GM12878 (cell line): Measurements from ENCODE around the gene ST7. TPM values are rescaled to one million over a fixed set of nuclear protein-coding genes. Genes with fewer than 3 reads are reported as not detected.

Experiments
- ATAC-seq: fragments of 200-7000 bp; cut with Tn5 transposase; 3 replicates; pipeline ENCODE4 v1.9.1; 2020; ENCODE audit warnings: mild to moderate bottlenecking, moderate library complexity
- BruUV-seq: library from RNA; stranded (reverse); fragments of 400-500 nt; replicated peaks from 2 replicates; lab custom pipeline; 2021; lab: Mats Ljungman, UMichigan
- CTCF ChIA-PET: fragments of 300-600 bp; sonication (Branson Sonifier 250); formaldehyde crosslinking; extraction: SDS; loops from one replicate; lab custom pipeline; 2021; ENCODE audit warnings: inconsistent platforms; lab: Yijun Ruan, JAX
- POLR2A ChIA-PET: fragments of 350-600 bp; formaldehyde crosslinking; extraction: SDS; loops from one replicate; lab custom pipeline; 2021; ENCODE audit warnings: inconsistent platforms; lab: Charles Lee
- RAD21 ChIA-PET: fragments of 300-600 bp; sonication (Branson Sonifier 250); formaldehyde crosslinking; loops from one replicate; lab custom pipeline; 2023; ENCODE audit warnings: antibody characterized with exemption; ENCODE audit not compliant: unreplicated experiment; lab: Charles Lee
- SMC1A ChIA-PET: fragments of 300-600 bp; sonication (Branson Sonifier 250); formaldehyde crosslinking; loops from one replicate; lab custom pipeline; 2023; ENCODE audit not compliant: unreplicated experiment, uncharacterized antibody; lab: Charles Lee
- DNase-seq: peaks from one replicate; pipeline ENCODE4 v3.0.0-alpha.2; 2011; ENCODE audit warnings: low read depth, low spot score
- FAIRE-seq: peaks from 3 replicates; lab custom pipeline; 2011; peaks lifted over from hg19 to GRCh38; lab: Jason Lieb, UNC
- H2AFZ ChIP-seq: 2 replicates; pipeline ENCODE4 v1.6.0; 2011; ENCODE audit warnings: low read depth, low read length, control low read depth; ENCODE audit not compliant: control insufficient read depth
- H3K27ac ChIP-seq: 2 replicates; pipeline ENCODE4 v1.5.1; 2011; ENCODE audit warnings: control low read depth; ENCODE audit not compliant: control insufficient read depth, insufficient read depth
- H3K27me3 ChIP-seq, 2 experiments: replicated peaks in 1 of 2; 2 replicates each; pipeline versions ENCODE4 v1.6.0 to v1.6.1; 2011; ENCODE audit warnings: low read length in 1 of 2; ENCODE audit not compliant: control insufficient read depth in 2 of 2, insufficient read depth in 2 of 2
- H3K36me3 ChIP-seq, 2 experiments: 2 replicates each; pipeline ENCODE4 v1.5.1; 2011; ENCODE audit warnings: low read length in 1 of 2; ENCODE audit not compliant: control insufficient read depth in 2 of 2, insufficient read depth in 2 of 2
- H3K4me1 ChIP-seq: 2 replicates; pipeline ENCODE4 v1.6.1; 2011; ENCODE audit warnings: mild to moderate bottlenecking, low read length, moderate library complexity, mixed read lengths; ENCODE audit not compliant: control insufficient read depth, insufficient read depth
- H3K4me2 ChIP-seq: 2 replicates; pipeline ENCODE4 v1.6.0; 2011; ENCODE audit warnings: control low read depth; ENCODE audit not compliant: control insufficient read depth, insufficient read depth
- H3K4me3 ChIP-seq: fragments of 200-600 bp; sonication (generic); 2 replicates; pipeline ENCODE4 v1.5.1; 2016
- H3K79me2 ChIP-seq: 2 replicates; pipeline ENCODE4 v1.6.0; 2011; ENCODE audit warnings: low read length; ENCODE audit not compliant: control insufficient read depth, insufficient read depth
- H3K9ac ChIP-seq: 2 replicates; pipeline ENCODE4 v1.8.0; 2011; ENCODE audit warnings: low read length, control low read depth, mixed read lengths; ENCODE audit not compliant: control insufficient read depth, insufficient read depth
- H3K9me3 ChIP-seq: replicated peaks from 3 replicates; pipeline ENCODE4 v1.5.1; 2011; ENCODE audit warnings: mild to moderate bottlenecking, low read length; ENCODE audit not compliant: control insufficient read depth, insufficient read depth
- H4K20me1 ChIP-seq: 2 replicates; pipeline ENCODE4 v1.6.0; 2011; ENCODE audit not compliant: control insufficient read depth, insufficient read depth
- ATF7 ChIP-seq: fragments of 450-650 bp; IDR thresholded peaks from 2 replicates; pipeline ENCODE4 v1.6.1; 2016; ENCODE audit warnings: low read depth, mild to moderate bottlenecking
- BACH1 ChIP-seq: fragments of 450-650 bp; IDR thresholded peaks from 2 replicates; pipeline ENCODE4 v1.6.1; 2017; ENCODE audit warnings: mild to moderate bottlenecking, borderline replicate concordance
- BCL11A ChIP-seq: IDR thresholded peaks from 2 replicates; pipeline ENCODE4 v1.6.1; 2011; ENCODE audit warnings: low read depth, low read length
- DPF2 ChIP-seq: fragments of 450-650 bp; IDR thresholded peaks from 2 replicates; pipeline ENCODE4 v1.6.1; 2017; ENCODE audit warnings: mild to moderate bottlenecking
- EED ChIP-seq: sonication (generic); IDR thresholded peaks from 2 replicates; pipeline ENCODE4 v1.6.1; 2016; ENCODE audit warnings: antibody characterized with exemption, low read depth
- ETV6 ChIP-seq, 2 experiments: fragments of 450-650 bp in 1 of 2; IDR thresholded peaks in 1 of 2; conservative IDR thresholded peaks in 1 of 2; 2 replicates each; pipeline ENCODE4 v1.6.1; 2014; ENCODE audit warnings: antibody characterized with exemption in 1 of 2, borderline replicate concordance in 1 of 2, low read depth in 1 of 2, mild to moderate bottlenecking in 1 of 2, moderate library complexity in 1 of 2
- IKZF1 ChIP-seq: fragments of 450-650 bp; conservative IDR thresholded peaks from 2 replicates; pipeline ENCODE4 v1.6.1; 2017; ENCODE audit warnings: antibody characterized with exemption, mild to moderate bottlenecking
- IKZF2 ChIP-seq, 2 experiments: fragments of 450-650 bp; IDR thresholded peaks; 2 replicates each; pipeline ENCODE4 v1.6.1; 2017; ENCODE audit warnings: mild to moderate bottlenecking in 2 of 2, moderate library complexity in 2 of 2
- MEF2B ChIP-seq: fragments of 450-650 bp; IDR thresholded peaks from 2 replicates; pipeline ENCODE4 v1.6.1; 2018; ENCODE audit warnings: mild to moderate bottlenecking, moderate library complexity; ENCODE audit not compliant: partially characterized antibody, poor library complexity, severe bottlenecking
- MTA2 ChIP-seq: fragments of 450-650 bp; IDR thresholded peaks from 2 replicates; pipeline ENCODE4 v1.6.1; 2016; ENCODE audit warnings: low read depth, mild to moderate bottlenecking, moderate library complexity
- PKNOX1 ChIP-seq: fragments of 450-650 bp; IDR thresholded peaks from 2 replicates; pipeline ENCODE4 v1.6.1; 2016; ENCODE audit warnings: mild to moderate bottlenecking
- POLR2AphosphoS5 ChIP-seq: IDR thresholded peaks from 2 replicates; pipeline ENCODE4 v1.6.1; 2011; ENCODE audit warnings: mild to moderate bottlenecking, low read length, inconsistent platforms
- RAD51 ChIP-seq: fragments of 450-650 bp; IDR thresholded peaks from 2 replicates; pipeline ENCODE4 v1.6.1; 2016; ENCODE audit warnings: moderate library complexity, mild to moderate bottlenecking, inconsistent platforms
- RELB ChIP-seq: fragments of 450-650 bp; IDR thresholded peaks from 2 replicates; pipeline ENCODE4 v1.6.1; 2017; ENCODE audit warnings: low read depth, mild to moderate bottlenecking, moderate library complexity
- SIN3A ChIP-seq: IDR thresholded peaks from 2 replicates; pipeline ENCODE4 v1.6.1; 2012; ENCODE audit warnings: low read depth, low read length, improper control_type of control experiment
- SMARCA5 ChIP-seq: fragments of 450-650 bp; IDR thresholded peaks from 2 replicates; pipeline ENCODE4 v1.6.1; 2017; ENCODE audit warnings: mild to moderate bottlenecking
- USF2 ChIP-seq: IDR thresholded peaks from 2 replicates; pipeline ENCODE4 v1.6.1; 2011; ENCODE audit warnings: low read depth, low read length, improper control_type of control experiment, borderline replicate concordance
- WRNIP1 ChIP-seq: IDR thresholded peaks from 2 replicates; pipeline ENCODE4 v1.6.1; 2011; ENCODE audit warnings: low read depth, low read length, improper control_type of control experiment, borderline replicate concordance
- YY1 ChIP-seq: IDR thresholded peaks from 2 replicates; pipeline ENCODE4 v1.6.1; 2011; ENCODE audit warnings: low read depth, mild to moderate bottlenecking, low read length
- WGBS: methylation state at CpG from one replicate; pipeline ENCODE4 v1.1.6; 2016; ENCODE audit warnings: low lambda C conversion rate; ENCODE audit not compliant: insufficient replicate concordance, insufficient coverage; ENCODE audit errors: missing lambda C conversion rate; 5-methylcytosine and 5-hydroxymethylcytosine counted together
- in situ Hi-C: fragments of 300-500 bp; cut with MboI; formaldehyde crosslinking; loops from 9 replicates; pipeline ENCODE4 v1.14.3; 2018; ENCODE audit warnings: mixed read lengths
- intact Hi-C: fragments of 100-400 bp; cut with micrococcal nuclease; formaldehyde crosslinking; loops from one replicate; pipeline ENCODE4 v1.14.2; 2022; ENCODE audit not compliant: unreplicated experiment
- polyA plus RNA-seq, 11 experiments: library from polyadenylated mRNA; depleted of rRNA in 4 of 11; unstranded in 6 of 11; stranded (reverse) in 5 of 11; fragments of >200 nt; fragmentation: Nextera tagmentation in 4 of 11; fragmentation: Illumina TruSeq in 1 of 11; extraction: Ambion mirVana in 4 of 11; extraction: Trizol in 1 of 11; gene quantifications; 1 replicate in 1 of 11; 2 replicates in 10 of 11; pipeline versions ENCODE4 v1.2.1 to v1.2.3, GENCODE V29; 2011 to 2016; ENCODE audit warnings: inconsistent platforms in 2 of 11, missing spikeins in 2 of 11, low read depth in 1 of 11
- total RNA-seq, 4 experiments: library from RNA; depleted of rRNA in 3 of 4; stranded (reverse); fragments of >200 nt in 3 of 4; fragmentation: Illumina TruSeq in 1 of 4; extraction: Trizol in 1 of 4; gene quantifications; 2 replicates each; pipeline versions ENCODE4 v1.2.1 to v1.2.3, GENCODE V29; 2013 to 2021

The ST7 gene
- total and polyA plus RNA-seq, 10 of the 15 experiments (the other 5 are each of a cell fraction or from before 2014, with no cell fraction given), result 27.7 to 76.4 (median 53.6) TPM

- Histone ChIP-seq H3K27me3 (no peaks in the 10 kb centered on the region), H2AFZ (peak overlapping the region; percentile 67), H4K20me1 (no peaks in the 10 kb centered on the region), H3K4me3 (peak overlapping the region; percentile 41), H3K27ac (peak overlapping the region; percentile 63), H3K9me3 (no peaks in the 10 kb centered on the region; the same call in 2 of the 3 replicates), H3K4me1 (peaks cover 10% of the 10 kb centered on the region), H3K79me2 (peaks cover 16% of the 10 kb centered on the region), H3K4me2 (peak overlapping the region; percentile 61), H3K36me3 (no peaks in the 10 kb centered on the region; a peak in 1 of 4 replicates), H3K9ac (peak overlapping the region; percentile 53)
- DNase-seq (peak; percentile 70), FAIRE-seq (peak; percentile 65), ATAC-seq (peak; percentile 97)
- ChIA-PET SMC1A (interaction anchor here (0.6 to 3.5 kb wide), 35 partner anchors 8 to 185 kb away, joined by 3 to 27 read pairs (median 4); partner anchors contain the start of gene ST7), POLR2A (interaction anchor here (0.8 to 1.7 kb wide), 11 partner anchors 9 to 156 kb away, joined by 3 to 5 read pairs (median 3); no protein-coding TSS in a partner anchor), RAD21 (interaction anchor here (0.9 to 2.3 kb wide), 17 partner anchors 11 to 178 kb away, joined by 3 to 26 read pairs (median 5); no protein-coding TSS in a partner anchor), CTCF (interaction anchor here (0.8 to 3.7 kb wide), 19 partner anchors 8 to 274 kb away, joined by 3 to 26 read pairs (median 6); no protein-coding TSS in a partner anchor)
- intact Hi-C loops, result no loop called here
- WGBS, result 0% methylated on average over 5 of the region's 5 CpGs
- no TSS peak for BruUV-seq
- in situ Hi-C loops, result loop anchor here (5.0 to 10.0 kb wide), 2 partner anchors 56 to 123 kb away; no protein-coding TSS in a partner anchor
- peak; percentile 89 for TF ChIP-seq MTA2
- peak; percentile 78; the same call in 1 of the 2 replicates for TF ChIP-seq DPF2
- TF ChIP-seq RELB, result peak; percentile 80
- TF ChIP-seq RAD51, result no peak
- TF ChIP-seq BCL11A, result 0 out of 2 replicates have a peak, but pooled peaks have one; percentile 25
- TF ChIP-seq YY1, result peak; percentile 82
- no peak for TF ChIP-seq SIN3A
- TF ChIP-seq IKZF2 (IDR thresholded peaks at IDR 0.05), result peak; percentile 53 to 73
- TF ChIP-seq ATF7, result peak; percentile 51
- no peak for TF ChIP-seq WRNIP1
- TF ChIP-seq POLR2AphosphoS5, result peak; percentile 45; the same call in 1 of the 2 replicates
- no peak for TF ChIP-seq USF2
- peak; percentile 66 for TF ChIP-seq MEF2B
- TF ChIP-seq BACH1, result 0 out of 2 replicates have a peak, but pooled peaks have one; percentile 13
- peak; percentile 28; the same call in 1 of the 2 replicates for TF ChIP-seq EED
- peak; percentile 67; the same call in 1 of the 2 replicates for TF ChIP-seq IKZF1
- TF ChIP-seq ETV6 (conservative IDR thresholded peaks at IDR 0.05 in 1 of 2, IDR thresholded peaks at IDR 0.05 in 1 of 2; ENCODE audit: borderline replicate concordance in 1 of 2, low read depth in 1 of 2), result peak in 1 of 2 experiments; percentile 42; a peak in 1 of 4 replicates
- TF ChIP-seq SMARCA5, result 0 out of 2 replicates have a peak, but pooled peaks have one; percentile 33
- TF ChIP-seq PKNOX1, result peak; percentile 91
These were observed 157.4 kb downstream of the ST7 start for GRCh38 chr7:117110480-117111315.
